Measurements from ENCODE around the gene TEAD1.

The TEAD1 gene

GRCh38 chr11:12707500-12707880 lies 33.3 kb downstream of the TEAD1 start:
- DNase-seq (ENCODE audit: low spot score), result no peak

DNA sequence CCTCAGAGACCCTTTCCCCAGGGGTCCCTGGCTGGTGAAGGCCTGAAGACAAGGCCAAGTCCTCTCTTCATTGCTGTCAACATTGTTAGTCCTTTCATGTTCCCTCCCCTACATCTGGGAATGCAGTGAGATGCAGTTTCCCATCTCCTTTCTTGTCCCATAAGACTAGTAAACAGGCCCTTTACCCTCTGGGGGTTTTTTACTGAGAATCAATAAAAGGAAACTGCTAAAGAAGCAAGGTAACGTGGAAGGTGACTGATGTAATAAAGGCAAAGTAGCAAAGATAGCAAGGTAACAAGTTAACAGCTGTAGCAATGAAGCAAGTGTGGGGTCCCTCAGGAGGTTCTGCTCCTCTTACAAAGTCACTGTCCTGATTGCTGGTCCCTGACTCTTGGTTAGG lies 37.3 kb downstream of the TEAD1 start:
- DNase-seq (ENCODE audit: low spot score), result no peak

DNA sequence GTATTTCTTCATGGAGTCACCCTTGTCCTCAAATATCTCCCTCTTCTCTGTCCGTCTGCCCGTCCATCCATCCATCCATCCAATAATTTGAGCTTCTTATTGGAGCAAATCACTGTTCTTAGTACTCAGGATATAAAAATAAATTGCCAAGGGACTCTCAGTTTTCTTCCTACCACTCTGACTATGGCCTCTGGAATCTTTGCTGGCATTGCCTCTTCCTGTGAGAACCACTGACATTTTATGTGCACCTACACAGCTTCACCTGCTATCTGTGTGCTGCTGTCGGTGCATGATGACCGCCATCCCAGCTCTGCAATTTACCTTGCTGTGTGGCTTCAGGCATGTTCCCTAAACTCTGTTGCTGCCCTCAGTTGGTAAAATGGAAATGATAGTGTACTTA lies 37.9 kb downstream of the TEAD1 start:
- no peak for DNase-seq (ENCODE audit: low spot score)

- DNase-seq (ENCODE audit: low spot score), result no peak
These were observed 40.9 kb downstream of the TEAD1 start for GRCh38 chr11:12715131-12715530.

- DNase-seq (ENCODE audit: low spot score), result no peak
These were observed 41.7 kb downstream of the TEAD1 start for GRCh38 chr11:12715941-12716340.

- DNase-seq (ENCODE audit: low spot score), result no peak
These were observed 42.6 kb downstream of the TEAD1 start for GRCh38 chr11:12716816-12717215.

- DNase-seq (ENCODE audit: low spot score), result no peak
These were observed 43.6 kb downstream of the TEAD1 start for GRCh38 chr11:12717851-12718291.

DNA sequence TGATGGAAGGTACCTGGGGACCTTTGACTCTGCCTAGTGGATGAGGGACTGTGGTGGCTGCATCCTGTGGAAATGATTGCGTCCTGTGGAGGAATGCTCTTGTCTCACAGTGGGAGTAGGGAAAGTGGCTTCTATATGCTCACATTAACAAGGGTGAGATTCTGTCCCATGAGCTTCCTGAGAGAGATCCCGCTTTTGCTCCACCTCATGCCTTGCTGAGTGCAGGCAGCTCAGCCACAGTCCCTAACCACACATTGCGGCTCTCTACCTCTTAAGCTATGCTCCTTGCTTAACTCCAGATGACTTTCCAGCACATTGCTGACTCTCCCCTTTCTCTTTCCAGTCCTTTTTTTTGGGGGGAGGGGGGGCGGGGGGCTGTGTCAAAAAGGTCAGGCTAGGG lies 45.0 kb downstream of the TEAD1 start:
- no peak for DNase-seq (ENCODE audit: low spot score)

- DNase-seq (ENCODE audit: low spot score), result no peak
These were observed 47.8 kb downstream of the TEAD1 start for GRCh38 chr11:12721816-12722604.

DNA sequence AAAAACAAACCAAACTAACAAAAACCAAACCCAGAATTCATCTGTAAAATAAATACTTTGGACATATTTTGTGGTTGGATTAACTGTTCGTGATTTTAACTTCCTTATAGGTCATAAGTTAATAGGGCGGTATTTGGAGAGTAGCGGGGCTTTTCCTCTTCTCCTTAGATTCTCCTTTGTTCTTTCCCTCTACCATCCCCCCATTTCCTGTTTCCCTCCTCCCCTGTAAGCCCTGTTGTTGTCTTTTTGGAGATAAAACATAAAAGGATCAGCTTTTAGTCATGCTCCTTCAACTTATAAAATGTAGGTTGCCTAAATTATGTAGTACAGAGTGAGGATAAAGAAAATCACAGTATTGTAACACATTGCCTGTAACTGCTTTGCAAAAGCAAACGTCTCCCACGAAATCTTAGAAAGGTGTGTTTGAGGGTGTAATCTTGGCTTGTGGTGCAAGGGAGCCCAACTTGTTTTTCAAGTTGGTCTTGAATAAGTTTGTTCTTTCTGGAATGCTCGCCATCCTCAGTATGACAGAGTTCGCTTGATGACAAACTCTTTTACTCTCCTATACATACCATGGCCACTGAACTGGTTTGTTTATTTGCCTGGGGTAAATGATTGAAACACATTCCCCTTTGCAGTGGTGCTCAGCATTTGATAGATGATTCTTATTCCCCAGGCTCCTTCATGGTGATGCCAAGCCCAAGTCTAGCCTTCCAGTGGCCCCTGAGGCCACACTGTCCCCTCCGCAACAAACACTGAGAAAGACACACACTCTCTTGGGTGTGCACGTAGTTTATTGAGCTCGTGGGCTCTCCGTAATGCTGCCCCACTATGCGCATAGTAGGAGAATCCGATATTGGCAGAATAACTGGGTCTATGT lies 49.4 kb downstream of the TEAD1 start:
- no peak for DNase-seq (ENCODE audit: low spot score)

DNA sequence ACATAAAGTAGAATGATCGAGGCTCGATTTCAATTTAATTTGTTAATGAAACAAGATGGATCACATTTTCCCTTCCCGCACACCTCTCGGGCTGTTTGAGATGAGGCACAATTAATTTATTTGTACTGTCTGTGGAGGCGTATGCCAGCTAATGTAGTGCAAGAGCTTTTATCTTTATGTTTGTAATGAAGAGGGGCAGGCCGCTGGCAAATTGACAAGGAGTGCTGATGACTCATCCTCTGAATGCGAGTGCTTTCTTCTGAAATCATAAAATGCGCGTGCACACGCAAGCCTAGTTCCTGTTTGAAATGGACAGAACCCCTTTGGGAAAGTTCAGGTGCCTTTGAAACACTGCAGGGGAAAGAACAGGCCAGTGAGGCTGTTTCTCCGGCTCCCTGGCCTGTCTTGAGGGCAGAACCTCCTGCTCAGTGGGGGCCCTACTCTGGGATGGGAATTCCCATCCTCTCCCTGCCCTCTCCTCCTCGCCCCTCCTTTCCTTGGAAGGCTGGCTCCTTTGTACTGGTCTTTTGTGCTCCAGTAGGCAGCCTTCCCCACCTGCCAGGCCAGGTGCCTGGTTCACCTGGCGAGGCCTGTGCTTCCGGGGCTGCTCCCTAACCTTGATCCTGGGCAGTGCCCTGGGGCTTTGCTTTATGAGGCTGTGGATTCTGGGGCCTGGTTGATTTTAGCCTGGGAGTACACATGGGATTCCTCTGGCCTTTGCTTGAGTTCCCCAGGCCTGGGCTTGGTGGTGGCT lies 50.3 kb downstream of the TEAD1 start:
- peak; percentile 8 for DNase-seq (ENCODE audit: low spot score)

GRCh38 chr11:12725055-12725862 lies 51.0 kb downstream of the TEAD1 start:
- no peak for DNase-seq (ENCODE audit: low spot score)

- no peak for DNase-seq (ENCODE audit: low spot score)
These were observed 51.9 kb downstream of the TEAD1 start for GRCh38 chr11:12725863-12726682.

DNA sequence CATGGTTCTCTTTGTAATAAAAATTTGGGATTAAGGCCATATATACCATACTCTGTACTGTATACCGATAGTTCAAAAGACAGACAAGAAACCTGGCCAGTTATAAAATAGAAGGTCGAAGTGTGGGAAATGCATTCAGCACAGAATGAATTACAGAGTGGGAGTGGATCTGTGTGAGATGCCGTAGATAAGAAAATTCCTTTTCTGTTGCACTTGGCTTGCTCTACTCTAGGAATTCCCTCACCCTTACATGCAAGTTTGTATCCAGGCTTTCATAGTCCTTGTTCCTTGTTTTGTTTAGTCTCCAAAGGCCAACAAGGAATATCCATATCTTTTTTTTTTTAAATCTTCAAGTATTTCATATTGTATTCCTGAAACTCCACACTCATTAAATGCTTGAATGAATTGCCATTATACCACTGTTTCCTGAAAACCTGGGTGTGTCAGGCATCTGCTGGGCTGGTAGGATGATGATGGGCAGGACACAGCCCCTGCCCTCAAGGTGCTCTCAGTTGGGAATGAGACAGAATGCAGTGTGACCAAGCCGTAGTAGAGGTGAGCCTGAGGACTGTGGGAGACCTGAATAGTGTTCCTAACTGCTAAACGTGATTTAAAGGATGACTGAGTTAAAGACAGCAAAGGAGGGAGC lies 53.5 kb downstream of the TEAD1 start:
- DNase-seq (ENCODE audit: low spot score), result no peak

GRCh38 chr11:12728417-12728816 lies 54.2 kb downstream of the TEAD1 start:
- DNase-seq (ENCODE audit: low spot score), result no peak

DNA sequence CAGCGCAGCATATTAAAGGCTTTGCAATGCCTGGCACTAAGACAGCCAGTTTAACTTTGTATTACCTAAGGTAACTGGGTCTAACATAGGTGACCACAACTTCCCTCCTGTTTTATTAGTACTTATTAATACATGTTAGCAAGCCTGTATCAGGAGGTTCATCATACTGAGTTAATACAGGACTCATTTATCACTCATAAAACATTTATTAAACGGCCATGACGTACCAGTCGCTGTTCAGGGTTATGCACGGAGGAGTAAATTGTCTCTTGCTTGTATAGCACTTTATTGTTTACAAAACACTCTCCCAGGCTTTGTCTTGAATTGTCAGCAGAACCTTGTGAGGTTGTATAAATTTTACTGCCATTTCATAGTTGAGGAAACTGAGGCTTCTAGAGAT lies 55.7 kb downstream of the TEAD1 start:
- no peak for DNase-seq (ENCODE audit: low spot score)

- no peak for DNase-seq (ENCODE audit: low spot score)
These were observed 57.7 kb downstream of the TEAD1 start for GRCh38 chr11:12731841-12732336.

DNA sequence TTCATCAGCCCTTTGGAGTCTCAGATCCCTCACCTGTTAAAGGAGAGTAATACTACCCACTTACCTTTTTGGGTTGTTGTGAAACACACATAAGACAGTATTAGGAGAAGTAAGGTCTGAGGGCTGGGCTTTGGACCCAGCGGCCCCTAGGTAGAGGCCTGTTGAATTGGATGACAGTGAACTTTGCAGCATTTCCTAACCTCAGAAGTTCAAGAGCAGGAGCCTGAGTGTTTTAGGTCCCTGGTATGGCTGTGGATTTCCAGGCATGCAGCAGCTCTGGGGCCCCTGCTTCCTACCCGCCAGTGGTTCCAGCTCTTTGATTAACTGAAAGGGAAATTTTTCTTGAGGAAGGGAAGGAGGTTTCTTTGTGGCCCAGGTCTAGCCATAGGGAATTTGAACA lies 58.9 kb downstream of the TEAD1 start:
- no peak for DNase-seq (ENCODE audit: low spot score)

- DNase-seq (ENCODE audit: low spot score), result no peak
These were observed 60.4 kb downstream of the TEAD1 start for GRCh38 chr11:12734625-12735024.

DNA sequence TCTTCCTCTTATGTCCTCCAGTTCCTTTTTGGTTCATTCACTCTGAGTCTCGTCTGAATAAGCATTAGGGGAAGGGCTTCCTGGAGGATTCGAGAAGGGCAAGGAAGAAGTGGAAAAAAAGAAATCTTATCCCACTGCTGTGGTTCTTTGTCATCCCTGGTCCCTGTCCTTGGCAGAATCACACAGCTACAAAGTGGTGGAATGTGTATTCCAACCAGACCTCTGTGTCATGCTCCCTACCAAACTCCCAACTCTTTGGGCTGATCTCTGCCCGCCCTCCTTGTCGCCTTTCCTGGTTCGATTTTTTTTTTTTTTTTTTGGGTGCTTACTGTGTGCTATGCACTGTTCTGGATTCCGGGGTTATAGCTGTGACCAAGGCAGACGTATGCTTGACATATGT lies 61.0 kb downstream of the TEAD1 start:
- no peak for DNase-seq (ENCODE audit: low spot score)

All from hematopoietic multipotent progenitor cell treated with erythropoietin and hydrocortisone succinate and interleukin-3 and kit ligand, for 15 days (in vitro differentiated cells).